Brain microvascular endothelial cell (primary cell): Measurements from ENCODE around the gene GRAP2.
"Not testable (repeated sequence)": the region's sequence is repeated elsewhere in the genome, so short reads cannot be mapped to it uniquely, and the experiment has no call there.

Source experiments
- DNase-seq: peaks from one replicate; pipeline ENCODE4 v3.0.0-alpha.2; 2020
- H3K27ac ChIP-seq: fragments of 250-450 bp; sonication (Bioruptor Pico); 2 replicates; pipeline ENCODE4 v1.5.1; 2020; ENCODE audit warnings: mild to moderate bottlenecking, moderate library complexity
- H3K27me3 ChIP-seq: fragments of 250-450 bp; sonication (Bioruptor Pico); replicated peaks from 2 replicates; pipeline ENCODE4 v1.5.1; 2020; ENCODE audit warnings: mild to moderate bottlenecking
- H3K36me3 ChIP-seq: fragments of 250-450 bp; sonication (Bioruptor Pico); replicated peaks from 2 replicates; pipeline ENCODE4 v1.5.1; 2020; ENCODE audit warnings: mild to moderate bottlenecking
- H3K4me3 ChIP-seq: 2 replicates; pipeline ENCODE4 v1.5.1; 2011; ENCODE audit warnings: low read depth, mild to moderate bottlenecking, control low read depth, low read length, moderate library complexity
- CTCF ChIP-seq: IDR thresholded peaks from 2 replicates; pipeline ENCODE4 v1.5.1; 2011; ENCODE audit warnings: low read depth, mild to moderate bottlenecking, moderate library complexity, low read length, control low read depth, inconsistent platforms; ENCODE audit errors: missing control alignments
- in situ Hi-C: cut with HindIII; loops from 2 replicates; pipeline ENCODE4 v1.10.0; 2017; ENCODE audit warnings: low sequenced_read_pairs, low pct_ligation_motif_present

The GRAP2 gene

GRCh38 chr22:39868741-39869140, 32.1 kb upstream of the GRAP2 start:
- in situ Hi-C loops = no loop called here
- no peak overlapping the region for H3K4me3 ChIP-seq
- H3K27me3 ChIP-seq = peaks cover 5% of the 10 kb centered on the region
- TF ChIP-seq CTCF = no peak
- H3K27ac ChIP-seq = no peak overlapping the region
- H3K36me3 ChIP-seq = no peaks in the 10 kb centered on the region
- DNase-seq = no peak

DNA sequence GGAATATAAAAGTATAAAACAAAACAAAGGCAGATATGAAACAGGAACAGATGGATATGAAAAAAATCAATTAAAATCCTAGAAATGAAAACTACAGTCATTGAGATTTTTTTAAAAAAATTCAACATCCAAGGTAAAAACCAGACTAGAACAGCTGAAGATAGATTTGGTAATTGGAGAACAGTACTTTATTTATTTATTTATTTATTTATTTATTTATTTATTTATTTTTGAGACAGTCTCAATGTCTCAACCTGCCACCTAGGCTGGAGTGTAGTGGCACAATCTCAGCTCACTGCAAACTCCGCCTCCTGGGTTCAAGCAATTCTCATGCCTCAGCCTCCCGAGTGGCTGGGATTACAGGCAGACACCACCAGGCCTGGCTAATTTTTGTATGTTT, 31.1 kb upstream of the GRAP2 start:
- H3K27ac ChIP-seq, H3K4me3 ChIP-seq, H3K36me3 ChIP-seq, in situ Hi-C loops, H3K27me3 ChIP-seq, DNase-seq: not testable (repeated sequence)

DNA sequence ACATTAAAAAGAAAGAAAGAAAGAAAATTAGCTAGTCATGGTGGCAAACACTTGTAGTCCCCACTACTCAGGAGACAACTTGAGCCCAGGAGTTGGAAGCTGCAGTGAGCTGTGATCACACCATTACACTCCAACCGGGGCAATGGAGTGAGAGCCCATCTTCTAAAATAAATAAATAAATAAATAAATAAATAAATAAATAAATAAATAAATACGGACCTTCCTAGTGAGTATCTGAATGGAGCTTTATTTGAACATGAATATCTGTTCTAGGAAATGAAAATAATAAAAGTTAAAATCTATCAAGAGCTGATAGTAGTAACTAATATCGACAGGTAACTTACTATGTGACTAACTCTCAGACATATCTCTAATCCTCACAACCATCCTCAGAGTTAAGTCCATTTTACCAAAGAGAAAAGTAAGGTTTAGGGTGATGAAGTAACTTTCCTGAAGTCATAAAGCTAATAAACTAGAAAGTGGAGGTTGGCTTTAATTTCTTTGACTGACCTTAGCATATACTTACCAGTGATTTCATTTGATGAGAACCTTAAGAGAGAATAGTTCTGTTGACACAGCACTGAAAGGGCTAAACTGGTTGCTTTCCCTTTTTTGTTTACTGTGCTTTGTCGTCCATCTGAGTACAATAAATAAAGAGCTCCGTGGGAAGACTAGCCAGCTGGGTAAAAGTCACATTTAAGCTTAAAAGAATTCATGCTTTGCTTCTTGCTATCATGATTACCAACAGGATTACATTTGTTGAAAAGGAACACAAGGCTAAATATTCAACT, 29.7 kb upstream of the GRAP2 start:
- Histone ChIP-seq H3K36me3 (no peaks in the 10 kb centered on the region), H3K4me3 (no peak overlapping the region), H3K27me3 (peaks cover 5% of the 10 kb centered on the region), H3K27ac (no peak overlapping the region)
- no peak for DNase-seq
- TF ChIP-seq CTCF = no peak
- in situ Hi-C loops = no loop called here

- Histone ChIP-seq H3K36me3 (no peaks in the 10 kb centered on the region), H3K27ac (no peak overlapping the region), H3K27me3 (peaks cover 7% of the 10 kb centered on the region), H3K4me3 (no peak overlapping the region)
- DNase-seq = no peak
- no peak for TF ChIP-seq CTCF
- in situ Hi-C loops = no loop called here
Measured at GRCh38 chr22:39872548-39872947, 28.3 kb upstream of the GRAP2 start.

DNA sequence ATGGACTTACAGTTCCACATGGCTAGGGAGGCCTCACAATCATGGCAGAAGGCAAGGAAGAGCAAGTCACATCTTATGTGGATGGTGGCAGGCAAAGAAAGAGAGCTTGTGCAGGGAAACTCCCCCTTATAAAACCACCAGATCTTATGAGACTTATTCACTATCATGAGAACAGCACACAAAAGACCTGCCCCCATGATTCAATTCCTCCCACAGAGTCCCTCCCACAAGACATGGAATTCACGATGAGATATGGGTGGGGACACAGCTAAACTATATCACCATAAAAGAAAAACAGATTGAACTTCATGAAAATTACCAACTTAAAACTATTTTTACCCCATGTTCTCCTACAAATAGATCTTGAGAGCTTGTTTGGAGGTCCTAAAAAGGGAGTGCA, 26.9 kb upstream of the GRAP2 start:
- Histone ChIP-seq H3K36me3 (no peaks in the 10 kb centered on the region), H3K4me3 (no peak overlapping the region), H3K27ac (no peak overlapping the region), H3K27me3 (peaks cover 9% of the 10 kb centered on the region)
- no peak for DNase-seq
- in situ Hi-C loops = no loop called here
- no peak for TF ChIP-seq CTCF

GRCh38 chr22:39875176-39875885, 25.6 kb upstream of the GRAP2 start:
- in situ Hi-C loops, DNase-seq, H3K36me3 ChIP-seq, H3K27ac ChIP-seq, H3K4me3 ChIP-seq: not testable (repeated sequence)
- H3K27me3 ChIP-seq = peaks cover 11% of the 10 kb centered on the region
